Measurements from ENCODE around the gene JMJD7. TPM values are rescaled to one million over a fixed set of nuclear protein-coding genes. Genes with fewer than 3 reads are reported as not detected.

The JMJD7 gene
- total RNA-seq, 3 donors from 2014 or later: 7.8 to 20.8 (median 8.8) TPM

DNA sequence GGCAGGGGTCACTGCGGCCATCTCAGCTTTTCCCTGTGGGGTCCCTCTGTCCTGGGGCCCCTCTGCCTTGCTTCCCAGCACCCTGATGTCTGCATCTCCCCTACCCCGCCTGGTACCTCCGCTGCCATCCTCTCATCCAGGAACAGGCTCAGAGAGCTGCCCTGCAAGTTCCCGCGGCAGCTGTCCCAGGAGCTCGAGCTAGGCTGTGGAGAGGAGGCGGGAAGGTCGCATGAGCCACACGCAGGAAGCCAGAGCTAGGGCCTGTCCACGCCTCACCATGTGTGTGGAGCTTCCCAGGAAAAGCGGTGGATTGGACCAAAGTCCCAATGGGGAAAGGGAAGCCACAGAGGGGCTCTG, 23.3 kb downstream of the JMJD7 start:
- TF ChIP-seq, protein P1, sequence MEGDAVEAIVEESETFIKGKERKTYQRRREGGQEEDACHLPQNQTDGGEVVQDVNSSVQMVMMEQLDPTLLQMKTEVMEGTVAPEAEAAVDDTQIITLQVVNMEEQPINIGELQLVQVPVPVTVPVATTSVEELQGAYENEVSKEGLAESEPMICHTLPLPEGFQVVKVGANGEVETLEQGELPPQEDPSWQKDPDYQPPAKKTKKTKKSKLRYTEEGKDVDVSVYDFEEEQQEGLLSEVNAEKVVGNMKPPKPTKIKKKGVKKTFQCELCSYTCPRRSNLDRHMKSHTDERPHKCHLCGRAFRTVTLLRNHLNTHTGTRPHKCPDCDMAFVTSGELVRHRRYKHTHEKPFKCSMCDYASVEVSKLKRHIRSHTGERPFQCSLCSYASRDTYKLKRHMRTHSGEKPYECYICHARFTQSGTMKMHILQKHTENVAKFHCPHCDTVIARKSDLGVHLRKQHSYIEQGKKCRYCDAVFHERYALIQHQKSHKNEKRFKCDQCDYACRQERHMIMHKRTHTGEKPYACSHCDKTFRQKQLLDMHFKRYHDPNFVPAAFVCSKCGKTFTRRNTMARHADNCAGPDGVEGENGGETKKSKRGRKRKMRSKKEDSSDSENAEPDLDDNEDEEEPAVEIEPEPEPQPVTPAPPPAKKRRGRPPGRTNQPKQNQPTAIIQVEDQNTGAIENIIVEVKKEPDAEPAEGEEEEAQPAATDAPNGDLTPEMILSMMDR (IDR thresholded peaks at IDR 0.05): no peak
- TF ChIP-seq POLR2AphosphoS5 (IDR thresholded peaks at IDR 0.05): no peak
- no peak for TF ChIP-seq POLR2A (IDR thresholded peaks at IDR 0.05)
- H3K4me3 ChIP-seq: no peak overlapping the region
- intact Hi-C loops (cut with DNase I; ENCODE audit: low total_unique reads): no loop called here
- H3K9me3 ChIP-seq: no peaks in the 10 kb centered on the region
- H3K4me1 ChIP-seq: peaks cover 0 to 8% of the 10 kb centered on the region in 2 donors
- H3K27me3 ChIP-seq: no peaks in the 10 kb centered on the region
- no peak overlapping the region for H3K27ac ChIP-seq
- peaks cover 15% of the 10 kb centered on the region for H3K36me3 ChIP-seq
- no peak for DNase-seq (ENCODE audit: low spot score in 2 of 2)

DNA sequence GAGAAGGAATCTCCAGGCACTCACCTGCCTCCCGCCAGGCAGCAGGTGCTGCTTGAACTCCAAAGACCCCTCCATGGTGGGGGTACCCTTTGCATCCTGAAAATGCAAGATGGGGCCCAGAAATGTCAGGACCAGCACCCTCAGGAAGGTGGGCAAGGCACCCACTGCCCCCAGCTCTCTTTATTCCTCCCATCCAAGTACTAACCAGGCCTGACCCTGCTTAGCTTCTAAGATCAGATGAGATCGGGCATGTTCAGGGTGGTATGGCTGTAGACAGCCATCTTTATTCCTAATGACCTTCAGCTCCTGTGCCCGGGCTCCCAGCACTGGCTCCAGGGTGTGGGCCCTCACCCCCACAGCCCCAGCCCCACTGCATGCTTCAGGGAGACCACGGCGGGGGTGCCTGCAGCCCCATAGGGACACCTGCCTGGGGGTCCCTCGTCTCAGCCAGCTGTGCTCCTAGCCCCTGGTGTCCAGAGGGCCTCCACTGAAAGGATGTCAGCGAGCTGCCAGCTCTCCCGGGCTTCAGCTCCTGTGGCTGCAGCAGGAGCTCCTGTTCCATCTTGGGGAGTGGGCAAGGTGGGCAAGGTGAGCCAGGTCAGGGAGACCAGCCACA, 24.0 kb downstream of the JMJD7 start:
- Histone ChIP-seq H3K27ac (no peak overlapping the region), H3K9me3 (no peaks in the 10 kb centered on the region), H3K27me3 (no peaks in the 10 kb centered on the region), H3K4me3 (no peak overlapping the region), H3K4me1 (peaks cover 0 to 8% of the 10 kb centered on the region in 2 donors), H3K36me3 (peaks cover 9% of the 10 kb centered on the region)
- DNase-seq (ENCODE audit: low spot score in 2 of 2): no peak
- intact Hi-C loops (cut with DNase I; ENCODE audit: low total_unique reads): no loop called here
- TF ChIP-seq POLR2A (IDR thresholded peaks at IDR 0.05): no peak
- TF ChIP-seq, protein P1 (IDR thresholded peaks at IDR 0.05): no peak
- no peak for TF ChIP-seq POLR2AphosphoS5 (IDR thresholded peaks at IDR 0.05)

DNA sequence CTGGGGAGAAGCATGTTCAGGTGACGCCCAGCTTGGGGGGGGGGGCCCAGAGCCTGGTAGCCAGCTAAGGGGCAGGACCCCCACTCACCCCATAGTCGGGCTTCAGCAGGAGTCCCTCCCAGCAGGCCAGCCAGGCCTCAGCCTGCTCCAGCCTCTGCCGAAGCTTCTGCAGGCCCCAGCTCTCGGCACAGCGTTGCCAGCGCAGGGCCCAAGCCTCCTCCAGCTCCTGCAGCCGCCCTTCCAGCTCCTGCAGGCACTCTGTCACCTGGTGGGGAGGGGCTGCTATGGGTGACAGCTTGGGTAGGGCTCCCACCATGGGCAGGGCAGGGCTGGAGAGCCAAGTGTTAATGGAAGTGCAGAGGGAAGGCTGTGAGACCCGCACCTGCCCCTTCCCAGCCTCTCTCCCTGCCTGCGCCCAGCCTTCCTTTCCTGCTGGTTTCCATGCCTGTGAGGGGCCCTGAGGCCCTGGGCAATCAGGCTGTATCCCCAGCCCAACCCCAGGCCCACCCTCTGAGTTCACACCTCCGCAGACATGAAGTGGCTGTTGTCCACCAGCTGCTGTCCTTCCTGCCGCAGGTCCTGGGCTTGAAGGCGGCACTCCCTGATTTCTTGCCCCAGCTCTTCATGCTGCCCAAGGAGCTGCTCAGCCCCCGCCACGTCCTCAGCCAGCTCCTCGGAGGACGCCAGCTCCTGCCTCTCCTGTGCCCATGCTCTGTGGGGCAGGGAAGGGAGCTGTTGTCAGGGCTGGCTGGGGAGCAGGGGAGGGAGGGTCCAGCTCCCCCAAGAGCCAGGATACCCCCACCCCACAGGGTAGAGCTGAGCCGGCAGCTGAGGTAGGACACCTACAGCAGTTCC, 25.1 kb downstream of the JMJD7 start:
- intact Hi-C loops (cut with DNase I; ENCODE audit: low total_unique reads): no loop called here
- Histone ChIP-seq H3K36me3 (no peaks in the 10 kb centered on the region), H3K9me3 (no peaks in the 10 kb centered on the region), H3K27ac (no peak overlapping the region), H3K27me3 (no peaks in the 10 kb centered on the region), H3K4me3 (no peak overlapping the region), H3K4me1 (peaks cover 0 to 8% of the 10 kb centered on the region in 2 donors)
- DNase-seq (ENCODE audit: low spot score in 2 of 2): no peak
- TF ChIP-seq POLR2AphosphoS5 (IDR thresholded peaks at IDR 0.05) (no peak), POLR2A (IDR thresholded peaks at IDR 0.05) (no peak)

DNA sequence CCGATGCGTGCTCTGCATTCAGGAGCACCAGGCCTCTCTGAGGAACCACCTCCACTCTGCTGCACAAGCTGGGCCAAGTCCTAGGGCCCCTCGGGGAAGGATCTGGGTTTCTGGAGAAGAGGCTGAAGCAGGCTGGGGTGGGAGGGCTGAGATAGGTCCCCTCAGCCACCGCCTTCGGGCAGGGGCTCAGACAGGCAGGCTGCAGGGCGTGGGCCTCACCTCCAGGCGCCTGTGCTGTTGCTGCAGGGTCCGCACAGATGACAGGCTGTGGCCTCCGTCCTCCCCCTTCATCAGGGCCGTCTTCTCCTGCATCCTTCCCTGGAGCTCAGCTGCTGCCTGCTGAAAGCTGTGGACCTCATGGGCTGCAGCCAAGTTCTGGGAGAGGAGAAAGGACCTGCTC, 25.9 kb downstream of the JMJD7 start:
- H3K9me3 ChIP-seq: no peaks in the 10 kb centered on the region
- peaks cover 0 to 8% of the 10 kb centered on the region in 2 donors for H3K4me1 ChIP-seq
- H3K4me3 ChIP-seq: no peak overlapping the region
- no peaks in the 10 kb centered on the region for H3K27me3 ChIP-seq
- DNase-seq (ENCODE audit: low spot score in 2 of 2): no peak
- intact Hi-C loops (cut with DNase I; ENCODE audit: low total_unique reads): no loop called here
- H3K27ac ChIP-seq: no peak overlapping the region
- TF ChIP-seq POLR2A (IDR thresholded peaks at IDR 0.05): no peak
- TF ChIP-seq, protein P1 (IDR thresholded peaks at IDR 0.05): no peak
- no peak for TF ChIP-seq POLR2AphosphoS5 (IDR thresholded peaks at IDR 0.05)
- H3K36me3 ChIP-seq: no peaks in the 10 kb centered on the region

DNA sequence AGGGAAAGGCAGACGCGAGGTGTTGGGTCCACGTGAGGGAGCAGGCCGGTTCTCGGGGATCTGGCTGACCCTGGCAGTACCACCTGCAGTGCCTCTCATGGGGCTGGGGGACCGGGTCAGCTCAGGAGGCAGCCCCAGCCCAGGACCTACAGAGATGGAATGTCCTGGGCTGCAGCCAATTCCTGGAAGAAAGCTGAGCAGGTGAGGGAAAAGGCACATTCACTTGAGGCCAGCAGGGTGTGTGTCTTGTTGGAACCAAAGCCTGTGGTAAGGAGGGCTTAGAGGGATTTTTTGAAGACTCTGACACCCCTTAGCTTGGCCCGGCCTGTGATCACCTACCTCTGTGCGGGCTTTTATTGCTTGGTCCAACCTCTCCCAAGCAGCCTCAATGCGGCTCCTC, 26.6 kb downstream of the JMJD7 start:
- no peak for TF ChIP-seq POLR2A (IDR thresholded peaks at IDR 0.05)
- TF ChIP-seq POLR2AphosphoS5 (IDR thresholded peaks at IDR 0.05): no peak
- TF ChIP-seq, protein P1 (IDR thresholded peaks at IDR 0.05): no peak
- no peak for DNase-seq (ENCODE audit: low spot score in 2 of 2)
- intact Hi-C loops (cut with DNase I; ENCODE audit: low total_unique reads): no loop called here
- H3K4me1 ChIP-seq: peaks cover 0 to 4% of the 10 kb centered on the region in 2 donors
- no peak overlapping the region for H3K27ac ChIP-seq
- no peaks in the 10 kb centered on the region for H3K9me3 ChIP-seq
- no peaks in the 10 kb centered on the region for H3K36me3 ChIP-seq
- no peaks in the 10 kb centered on the region for H3K27me3 ChIP-seq
- no peak overlapping the region for H3K4me3 ChIP-seq

Data from breast epithelium (tissue), 4 donors.